ENCODE results near the gene RAD51B. TPM values are rescaled to one million over a fixed set of nuclear protein-coding genes. Genes with fewer than 3 reads are reported as not detected.

Gene RAD51B
- total RNA-seq, 2 donors from 2014 or later: 22.8 to 33.8 TPM

- 90 to 92% methylated on average over 4 to 9 of the region's 9 CpGs for WGBS, 2 experiments (ENCODE audit: insufficient coverage in 1 of 2, insufficient read length in 1 of 2)
- H3K4me3 ChIP-seq (ENCODE audit: low read length): no peak overlapping the region
- no peak overlapping the region for H3K27ac Mint-ChIP-seq
- DNase-seq: peak; percentile 47
- no peak overlapping the region for H3K9ac ChIP-seq (ENCODE audit: extremely low read depth, low read length, poor library complexity, severe bottlenecking)
- no peaks in the 10 kb centered on the region for H3K36me3 Mint-ChIP-seq (ENCODE audit: low read depth)
- H3K36me3 ChIP-seq (ENCODE audit: control insufficient read depth, insufficient read depth, low read length): no peaks in the 10 kb centered on the region
- H3K4me1 Mint-ChIP-seq: peaks cover 15% of the 10 kb centered on the region
- no peaks in the 10 kb centered on the region for H3K9me3 ChIP-seq (ENCODE audit: control insufficient read depth, low read length)
- H3K27me3 ChIP-seq (ENCODE audit: control insufficient read depth, insufficient read depth, low read length, poor library complexity, severe bottlenecking): no peaks in the 10 kb centered on the region
- H3K4me1 ChIP-seq (ENCODE audit: control insufficient read depth, insufficient read depth, low read length): peaks cover 6% of the 10 kb centered on the region
- H3K9me3 Mint-ChIP-seq: no peaks in the 10 kb centered on the region
- H3K27me3 Mint-ChIP-seq (ENCODE audit: insufficient read depth): no peaks in the 10 kb centered on the region
- H3K4me3 Mint-ChIP-seq: no peak overlapping the region
- peak overlapping the region; percentile 42 for H3K27ac ChIP-seq (ENCODE audit: low read depth, low read length)
- TF ChIP-seq, protein P1, sequence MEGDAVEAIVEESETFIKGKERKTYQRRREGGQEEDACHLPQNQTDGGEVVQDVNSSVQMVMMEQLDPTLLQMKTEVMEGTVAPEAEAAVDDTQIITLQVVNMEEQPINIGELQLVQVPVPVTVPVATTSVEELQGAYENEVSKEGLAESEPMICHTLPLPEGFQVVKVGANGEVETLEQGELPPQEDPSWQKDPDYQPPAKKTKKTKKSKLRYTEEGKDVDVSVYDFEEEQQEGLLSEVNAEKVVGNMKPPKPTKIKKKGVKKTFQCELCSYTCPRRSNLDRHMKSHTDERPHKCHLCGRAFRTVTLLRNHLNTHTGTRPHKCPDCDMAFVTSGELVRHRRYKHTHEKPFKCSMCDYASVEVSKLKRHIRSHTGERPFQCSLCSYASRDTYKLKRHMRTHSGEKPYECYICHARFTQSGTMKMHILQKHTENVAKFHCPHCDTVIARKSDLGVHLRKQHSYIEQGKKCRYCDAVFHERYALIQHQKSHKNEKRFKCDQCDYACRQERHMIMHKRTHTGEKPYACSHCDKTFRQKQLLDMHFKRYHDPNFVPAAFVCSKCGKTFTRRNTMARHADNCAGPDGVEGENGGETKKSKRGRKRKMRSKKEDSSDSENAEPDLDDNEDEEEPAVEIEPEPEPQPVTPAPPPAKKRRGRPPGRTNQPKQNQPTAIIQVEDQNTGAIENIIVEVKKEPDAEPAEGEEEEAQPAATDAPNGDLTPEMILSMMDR (conservative IDR thresholded peaks at IDR 0.05): no peak
Observed at GRCh38 chr14:68312884-68313610, 493.5 kb downstream of the RAD51B start.

- TF ChIP-seq, protein P1 (conservative IDR thresholded peaks at IDR 0.05): no peak
- WGBS, 2 experiments (ENCODE audit: insufficient coverage in 1 of 2, insufficient read length in 1 of 2): 80 to 83% methylated on average over 3 to 4 of the region's 4 CpGs
- no peak overlapping the region for H3K9ac ChIP-seq (ENCODE audit: extremely low read depth, low read length, poor library complexity, severe bottlenecking)
- no peak for DNase-seq
- no peaks in the 10 kb centered on the region for H3K36me3 ChIP-seq (ENCODE audit: control insufficient read depth, insufficient read depth, low read length)
- no peak overlapping the region for H3K4me3 Mint-ChIP-seq
- H3K4me1 ChIP-seq (ENCODE audit: control insufficient read depth, insufficient read depth, low read length): peaks cover 6% of the 10 kb centered on the region
- no peaks in the 10 kb centered on the region for H3K9me3 ChIP-seq (ENCODE audit: control insufficient read depth, low read length)
- no peaks in the 10 kb centered on the region for H3K9me3 Mint-ChIP-seq
- no peak overlapping the region for H3K4me3 ChIP-seq (ENCODE audit: low read length)
- no peak overlapping the region for H3K27ac ChIP-seq (ENCODE audit: low read depth, low read length)
- peaks cover 20% of the 10 kb centered on the region for H3K4me1 Mint-ChIP-seq
- H3K27ac Mint-ChIP-seq: no peak overlapping the region
- no peaks in the 10 kb centered on the region for H3K36me3 Mint-ChIP-seq (ENCODE audit: low read depth)
- no peaks in the 10 kb centered on the region for H3K27me3 Mint-ChIP-seq (ENCODE audit: insufficient read depth)
- no peaks in the 10 kb centered on the region for H3K27me3 ChIP-seq (ENCODE audit: control insufficient read depth, insufficient read depth, low read length, poor library complexity, severe bottlenecking)
Observed at GRCh38 chr14:68314642-68315041, 495.1 kb downstream of the RAD51B start.

DNA sequence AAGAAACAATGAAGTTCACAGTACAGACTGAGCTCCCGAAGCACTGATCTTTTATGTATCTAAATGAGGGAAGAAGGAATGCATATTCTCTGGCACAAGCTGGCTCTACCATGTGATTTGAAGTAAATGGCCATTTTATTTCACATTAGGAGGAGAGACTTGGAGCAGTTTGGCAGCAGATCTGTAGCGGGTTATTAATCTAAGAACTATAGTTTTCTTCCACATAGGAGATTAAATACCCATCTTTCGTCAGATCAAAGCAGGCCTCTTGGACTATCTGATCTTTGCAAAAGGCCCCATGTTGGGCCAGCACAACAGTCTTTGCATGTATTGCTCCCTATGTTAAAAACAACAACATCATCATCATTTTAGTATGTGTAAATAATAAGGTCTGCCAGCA lies 495.5 kb downstream of the RAD51B start:
- Histone ChIP-seq H3K36me3 (ENCODE audit: control insufficient read depth, insufficient read depth, low read length) (no peaks in the 10 kb centered on the region), H3K27ac (ENCODE audit: low read depth, low read length) (no peak overlapping the region), H3K9me3 (ENCODE audit: control insufficient read depth, low read length) (no peaks in the 10 kb centered on the region), H3K4me1 (ENCODE audit: control insufficient read depth, insufficient read depth, low read length) (peaks cover 6% of the 10 kb centered on the region), H3K9ac (ENCODE audit: extremely low read depth, low read length, poor library complexity, severe bottlenecking) (no peak overlapping the region), H3K27me3 (ENCODE audit: control insufficient read depth, insufficient read depth, low read length, poor library complexity, severe bottlenecking) (no peaks in the 10 kb centered on the region), H3K4me3 (ENCODE audit: low read length) (no peak overlapping the region)
- peaks cover 20% of the 10 kb centered on the region for H3K4me1 Mint-ChIP-seq
- H3K9me3 Mint-ChIP-seq: no peaks in the 10 kb centered on the region
- H3K4me3 Mint-ChIP-seq: no peak overlapping the region
- TF ChIP-seq, protein P1 (conservative IDR thresholded peaks at IDR 0.05): no peak
- WGBS, 2 experiments (ENCODE audit: insufficient coverage in 1 of 2, insufficient read length in 1 of 2): 95 to 100% methylated on average over 2 to 3 of the region's 3 CpGs
- no peaks in the 10 kb centered on the region for H3K27me3 Mint-ChIP-seq (ENCODE audit: insufficient read depth)
- no peak for DNase-seq
- H3K27ac Mint-ChIP-seq: no peak overlapping the region
- H3K36me3 Mint-ChIP-seq (ENCODE audit: low read depth): no peaks in the 10 kb centered on the region

Data from endodermal cell (in vitro differentiated cells).